H1 (cell line): ENCODE data around the gene NOTCH2. TPM values are rescaled to one million over a fixed set of nuclear protein-coding genes. Genes with fewer than 3 reads are reported as not detected.

ENCODE experiments used
- CTCF ChIA-PET: fragments of 300-600 bp; sonication (Branson Sonifier 250); formaldehyde crosslinking; loops from one replicate; lab custom pipeline; 2021; ENCODE audit not compliant: partially characterized antibody; lab: Charles Lee
- POLR2A ChIA-PET: fragments of 300-600 bp; sonication (Branson Sonifier 250); formaldehyde crosslinking; loops from one replicate; lab custom pipeline; 2021; ENCODE audit warnings: inconsistent platforms; ENCODE audit not compliant: partially characterized antibody; lab: Charles Lee
- DNase-seq, 2 experiments: peaks; one replicate each; pipeline versions ENCODE4 v3.0.0 to v3.0.0-alpha.2; 2010 to 2022; ENCODE audit warnings: low spot score in 2 of 2, low read depth in 1 of 2, mixed read lengths in 1 of 2
- FAIRE-seq: peaks from 2 replicates; lab custom pipeline; 2011; peaks lifted over from hg19 to GRCh38; lab: Jason Lieb, UNC
- H2AFZ ChIP-seq: 2 replicates; pipeline ENCODE4 v1.8.1; 2012; ENCODE audit warnings: low read length, inconsistent platforms
- H2AK5ac ChIP-seq: 2 replicates; pipeline ENCODE4 v1.6.1; 2013; ENCODE audit warnings: low read depth, low read length
- H2BK120ac ChIP-seq: replicated peaks from 2 replicates; pipeline ENCODE3; 2013; ENCODE audit warnings: low read depth, low read length, inconsistent platforms
- H2BK12ac ChIP-seq: 2 replicates; pipeline ENCODE4 v1.6.1; 2013; ENCODE audit warnings: low read depth, low read length
- H2BK15ac ChIP-seq: 2 replicates; pipeline ENCODE4 v1.6.1; 2013; ENCODE audit warnings: low read length
- H2BK20ac ChIP-seq: 2 replicates; pipeline ENCODE4 v1.6.1; 2013; ENCODE audit warnings: low read length
- H2BK5ac ChIP-seq: 2 replicates; pipeline ENCODE4 v1.6.1; 2013; ENCODE audit warnings: low read depth, low read length
- H3K14ac ChIP-seq: 2 replicates; pipeline ENCODE4 v1.6.1; 2013; ENCODE audit warnings: inconsistent platforms; ENCODE audit not compliant: insufficient read length
- H3K18ac ChIP-seq: 2 replicates; pipeline ENCODE4 v1.6.1; 2013; ENCODE audit warnings: low read length; ENCODE audit errors: extremely low read depth
- H3K23ac ChIP-seq: 2 replicates; pipeline ENCODE4 v1.6.1; 2013; ENCODE audit warnings: inconsistent platforms; ENCODE audit not compliant: insufficient read length
- H3K23me2 ChIP-seq: 2 replicates; pipeline ENCODE4 v1.6.1; 2013; ENCODE audit warnings: low read depth, low read length
- H3K27ac ChIP-seq: 2 replicates; pipeline ENCODE4 v1.6.1; 2011; ENCODE audit warnings: low read depth, low read length, inconsistent platforms
- H3K27me3 ChIP-seq, 4 experiments: replicated peaks in 1 of 4; 1 replicate in 1 of 4; 2 replicates in 3 of 4; pipeline versions ENCODE4 v1.6.1 to v1.8.1; 2011 to 2013; ENCODE audit warnings: low read length in 3 of 4, mild to moderate bottlenecking in 3 of 4, inconsistent platforms in 2 of 4, mixed read lengths in 2 of 4, moderate library complexity in 1 of 4; ENCODE audit not compliant: control insufficient read depth in 3 of 4, insufficient read depth in 3 of 4; ENCODE audit errors: extremely low read depth in 1 of 4
- H3K36me3 ChIP-seq, 4 experiments: 2 replicates each; pipeline versions ENCODE4 v1.6.1 to v1.8.1; 2011 to 2013; ENCODE audit warnings: mild to moderate bottlenecking in 4 of 4, low read length in 3 of 4, moderate library complexity in 2 of 4, control low read depth in 1 of 4, inconsistent platforms in 1 of 4; ENCODE audit not compliant: insufficient read depth in 4 of 4, control insufficient read depth in 2 of 4
- H3K4ac ChIP-seq: replicated peaks from 2 replicates; pipeline ENCODE3; 2013; ENCODE audit warnings: low read length, low read depth, mixed read lengths, inconsistent platforms; ENCODE audit not compliant: insufficient read length
- H3K4me1 ChIP-seq, 4 experiments: replicated peaks in 1 of 4; 1 replicate in 1 of 4; 2 replicates in 3 of 4; pipeline versions ENCODE4 v1.6.1 to v1.8.1; 2011 to 2013; ENCODE audit warnings: low read length in 3 of 4, inconsistent platforms in 2 of 4, mixed read lengths in 1 of 4; ENCODE audit not compliant: insufficient read depth in 4 of 4, control insufficient read depth in 3 of 4
- H3K4me2 ChIP-seq, 2 experiments: 2 replicates each; pipeline versions ENCODE4 v1.6.1 to v1.8.1; 2011 to 2013; ENCODE audit warnings: low read depth in 2 of 2, low read length in 2 of 2, control low read depth in 1 of 2, inconsistent platforms in 1 of 2, mild to moderate bottlenecking in 1 of 2; ENCODE audit not compliant: insufficient read depth in 1 of 2
- H3K4me3 ChIP-seq, 4 experiments: fragments of 200-600, 300-600 bp in 1 of 4; sonication (generic), shearing (Covaris generic), sonication (Bioruptor Twin) in 1 of 4; 2 replicates each; pipeline versions ENCODE4 v1.5.1 to v1.8.1; 2011 to 2016; ENCODE audit warnings: low read length in 4 of 4, low read depth in 3 of 4, control low read depth in 2 of 4, inconsistent platforms in 2 of 4, mild to moderate bottlenecking in 2 of 4, mixed read lengths in 1 of 4, moderate library complexity in 1 of 4; ENCODE audit not compliant: insufficient read depth in 2 of 4; ENCODE audit errors: extremely low read depth in 1 of 4
- H3K56ac ChIP-seq: replicated peaks from 2 replicates; pipeline ENCODE3; 2013; ENCODE audit warnings: low read depth, mild to moderate bottlenecking, mixed read lengths, low read length, inconsistent platforms; ENCODE audit not compliant: insufficient read length
- H3K79me1 ChIP-seq: 2 replicates; pipeline ENCODE4 v1.6.1; 2013; ENCODE audit warnings: low read depth, low read length, control low read depth
- H3K79me2 ChIP-seq, 2 experiments: 2 replicates each; pipeline versions ENCODE4 v1.6.1 to v1.8.1; 2012 to 2013; ENCODE audit warnings: low read length in 2 of 2, mild to moderate bottlenecking in 2 of 2, inconsistent platforms in 1 of 2; ENCODE audit not compliant: insufficient read depth in 2 of 2, control insufficient read depth in 1 of 2
- H3K9ac ChIP-seq, 4 experiments: replicated peaks in 1 of 4; 1 replicate in 1 of 4; 2 replicates in 3 of 4; pipeline versions ENCODE4 v1.6.1 to v1.8.1; 2011 to 2013; ENCODE audit warnings: low read depth in 3 of 4, low read length in 3 of 4, control low read depth in 2 of 4, mild to moderate bottlenecking in 2 of 4, moderate library complexity in 2 of 4, inconsistent platforms in 1 of 4; ENCODE audit errors: extremely low read depth in 1 of 4
- H3K9me3 ChIP-seq, 2 experiments: 2 replicates each; pipeline versions ENCODE4 v1.6.1 to v1.8.1; 2012 to 2013; ENCODE audit warnings: mild to moderate bottlenecking in 2 of 2, moderate library complexity in 2 of 2, control low read depth in 1 of 2, inconsistent platforms in 1 of 2, low read depth in 1 of 2, low read length in 1 of 2, mixed read lengths in 1 of 2; ENCODE audit not compliant: insufficient read depth in 2 of 2
- H4K20me1 ChIP-seq, 2 experiments: replicated peaks in 1 of 2; 2 replicates each; pipeline versions ENCODE3 to v1.8.1; 2011 to 2013; ENCODE audit warnings: inconsistent platforms in 2 of 2, low read length in 2 of 2, mild to moderate bottlenecking in 1 of 2; ENCODE audit not compliant: insufficient read depth in 2 of 2, control insufficient read depth in 1 of 2
- H4K5ac ChIP-seq: 2 replicates; pipeline ENCODE4 v1.6.1; 2013; ENCODE audit warnings: low read length, low read depth, mixed read lengths, inconsistent platforms; ENCODE audit not compliant: insufficient read length
- H4K8ac ChIP-seq: 2 replicates; pipeline ENCODE4 v1.8.0; 2013; ENCODE audit warnings: mild to moderate bottlenecking, moderate library complexity, low read length, inconsistent platforms; ENCODE audit not compliant: insufficient read depth; ENCODE audit errors: extremely low read depth
- H4K91ac ChIP-seq: replicated peaks from 2 replicates; pipeline ENCODE3; 2013; ENCODE audit warnings: low read length, mixed read lengths, inconsistent platforms; ENCODE audit not compliant: insufficient read length
- EP300 ChIP-seq, 2 experiments: IDR thresholded peaks; 1 replicate in 1 of 2; 2 replicates in 1 of 2; pipeline ENCODE4 v1.6.1; 2011 to 2012; ENCODE audit warnings: low read depth in 2 of 2, low read length in 2 of 2, mild to moderate bottlenecking in 2 of 2, borderline replicate concordance in 1 of 2, inconsistent platforms in 1 of 2, moderate library complexity in 1 of 2
- HDAC6 ChIP-seq: IDR thresholded peaks from one replicate; pipeline ENCODE4 v1.7.1; 2012; ENCODE audit warnings: low read depth, mild to moderate bottlenecking, inconsistent platforms, low read length, moderate library complexity
- JUND ChIP-seq: IDR thresholded peaks from 2 replicates; pipeline ENCODE4 v1.6.1; 2011; ENCODE audit warnings: mild to moderate bottlenecking, improper control_type of control experiment, low read length
- KDM1A ChIP-seq: fragments of 200-600, 300-600 bp; sonication (generic); IDR thresholded peaks from 2 replicates; pipeline ENCODE4 v1.7.1; 2016; ENCODE audit warnings: mild to moderate bottlenecking, low read length, borderline replicate concordance
- KDM4A ChIP-seq: IDR thresholded peaks from one replicate; pipeline ENCODE4 v1.7.1; 2012; ENCODE audit warnings: low read depth, mild to moderate bottlenecking, moderate library complexity, low read length, inconsistent platforms; ENCODE audit not compliant: severe bottlenecking
- POU5F1 ChIP-seq: IDR thresholded peaks from 2 replicates; pipeline ENCODE4 v1.6.1; 2011; ENCODE audit warnings: low read depth, mild to moderate bottlenecking, low read length, moderate library complexity
- RXRA ChIP-seq: IDR thresholded peaks from 2 replicates; pipeline ENCODE4 v1.6.1; 2011; ENCODE audit warnings: low read depth, mild to moderate bottlenecking, low read length, moderate library complexity; ENCODE audit not compliant: insufficient read depth
- TEAD4 ChIP-seq: IDR thresholded peaks from 2 replicates; pipeline ENCODE4 v1.6.1; 2012; ENCODE audit warnings: low read depth, low read length, inconsistent platforms, mixed read lengths
- WGBS, 2 experiments: shearing (Covaris generic) in 1 of 2; methylation state at CpG; one replicate each; pipeline versions ENCODE4 v1.1.6 to v1.1.7; 2013 to 2015; ENCODE audit warnings: low lambda C conversion rate in 2 of 2, mixed read lengths in 2 of 2, inconsistent platforms in 1 of 2, low coverage in 1 of 2, missing lambda C conversion rate in 1 of 2; ENCODE audit not compliant: insufficient replicate concordance in 2 of 2, insufficient coverage in 1 of 2, insufficient read length in 1 of 2; ENCODE audit errors: extremely low coverage in 1 of 2, missing lambda C conversion rate in 1 of 2; 5-methylcytosine and 5-hydroxymethylcytosine counted together
- polyA plus RNA-seq, 7 experiments: library from polyadenylated mRNA; depleted of rRNA in 3 of 7; stranded (reverse) in 5 of 7; unstranded in 2 of 7; fragments of >200 nt in 5 of 7; fragments of 200-250 nt in 2 of 7; gene quantifications; 1 replicate in 5 of 7; 2 replicates in 1 of 7; 4 replicates in 1 of 7; pipeline versions ENCODE4 v1.2.1 to v1.2.3, GENCODE V29; 2011 to 2013; ENCODE audit warnings: missing spikeins in 2 of 7, mixed read lengths in 2 of 7
- total RNA-seq: library from RNA; stranded (reverse); fragmentation: NEBNext Ultra II Directional; extraction: Animal tissue kit (Norgen Biotek cat#: 25700); gene quantifications from 2 replicates; pipeline ENCODE4 v1.2.1, GENCODE V29; 2021
- TF ChIP-seq, protein P1 (sequence below), 3 experiments: IDR thresholded peaks; 1 replicate in 2 of 3; 2 replicates in 1 of 3; pipeline versions ENCODE4 v1.5.1 to v1.6.1; 2011; ENCODE audit warnings: low read length in 3 of 3, mild to moderate bottlenecking in 3 of 3, inconsistent platforms in 2 of 3, low read depth in 1 of 3, moderate library complexity in 1 of 3; ENCODE audit not compliant: insufficient read depth in 1 of 3; ENCODE audit errors: control extremely low read depth in 1 of 3

NOTCH2 gene
- total and polyA plus RNA-seq, 2 of the 8 experiments (the other 6 are each of a cell fraction or from before 2014, with no cell fraction given), result 17.7 to 63.0 TPM

DNA sequence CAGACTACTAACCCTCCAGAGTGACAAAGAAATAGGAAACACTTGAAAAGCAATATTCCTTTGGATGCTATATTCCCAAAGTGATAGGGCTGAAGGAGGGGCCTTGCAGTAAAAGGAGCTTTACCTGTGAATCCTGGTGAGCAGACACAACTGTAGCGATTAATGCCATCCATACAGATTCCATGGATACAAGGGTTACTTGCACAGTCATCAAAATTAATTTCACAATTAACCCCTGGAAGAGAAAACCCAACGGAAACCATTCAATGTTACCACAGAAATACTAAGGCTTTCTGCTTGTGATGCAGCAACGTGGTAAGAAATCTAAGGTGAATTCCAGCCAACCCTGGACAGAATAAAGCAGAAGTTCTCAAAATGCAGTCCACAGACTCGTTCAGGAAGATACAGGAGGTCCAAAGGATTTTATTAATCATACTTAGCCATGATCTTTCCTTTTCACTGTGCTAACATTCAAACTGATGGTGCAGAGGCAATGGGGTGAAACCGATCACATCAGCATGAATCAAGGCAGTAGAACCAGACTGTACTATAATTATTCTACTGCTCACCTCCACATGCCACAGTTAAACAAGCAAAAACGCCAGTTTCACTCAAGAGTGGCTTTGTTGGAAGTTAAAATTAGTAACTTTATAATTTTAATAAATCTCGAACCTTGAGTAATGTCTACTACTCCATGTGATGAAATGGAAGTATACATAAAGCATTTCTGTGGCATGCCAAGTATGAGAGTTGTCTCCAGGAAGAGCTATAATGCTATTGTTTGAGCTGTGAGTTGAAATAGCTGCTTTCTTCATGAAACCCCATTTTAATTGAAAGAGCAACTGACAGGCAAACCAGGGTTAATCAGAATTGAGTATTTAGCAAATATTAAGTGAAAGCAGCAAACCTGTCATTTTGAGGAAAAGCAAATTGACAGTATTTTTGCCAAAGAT, 109.9 kb downstream of the NOTCH2 start:
- no peak for FAIRE-seq
- CTCF ChIA-PET, result interaction anchor here (1.3 to 1.7 kb wide), 2 partner anchors 11 to 295 kb away, joined by 3 to 6 read pairs; no protein-coding TSS in a partner anchor
- TF ChIP-seq KDM4A (no peak), EP300 (IDR thresholded peaks at IDR 0.05; ENCODE audit: borderline replicate concordance in 1 of 2, low read depth in 2 of 2, low read length in 2 of 2) (no peak), KDM1A (no peak), HDAC6 (no peak), JUND (no peak), TEAD4 (no peak), RXRA (no peak), POU5F1 (no peak)
- TF ChIP-seq, protein P1, sequence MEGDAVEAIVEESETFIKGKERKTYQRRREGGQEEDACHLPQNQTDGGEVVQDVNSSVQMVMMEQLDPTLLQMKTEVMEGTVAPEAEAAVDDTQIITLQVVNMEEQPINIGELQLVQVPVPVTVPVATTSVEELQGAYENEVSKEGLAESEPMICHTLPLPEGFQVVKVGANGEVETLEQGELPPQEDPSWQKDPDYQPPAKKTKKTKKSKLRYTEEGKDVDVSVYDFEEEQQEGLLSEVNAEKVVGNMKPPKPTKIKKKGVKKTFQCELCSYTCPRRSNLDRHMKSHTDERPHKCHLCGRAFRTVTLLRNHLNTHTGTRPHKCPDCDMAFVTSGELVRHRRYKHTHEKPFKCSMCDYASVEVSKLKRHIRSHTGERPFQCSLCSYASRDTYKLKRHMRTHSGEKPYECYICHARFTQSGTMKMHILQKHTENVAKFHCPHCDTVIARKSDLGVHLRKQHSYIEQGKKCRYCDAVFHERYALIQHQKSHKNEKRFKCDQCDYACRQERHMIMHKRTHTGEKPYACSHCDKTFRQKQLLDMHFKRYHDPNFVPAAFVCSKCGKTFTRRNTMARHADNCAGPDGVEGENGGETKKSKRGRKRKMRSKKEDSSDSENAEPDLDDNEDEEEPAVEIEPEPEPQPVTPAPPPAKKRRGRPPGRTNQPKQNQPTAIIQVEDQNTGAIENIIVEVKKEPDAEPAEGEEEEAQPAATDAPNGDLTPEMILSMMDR (IDR thresholded peaks at IDR 0.05; ENCODE audit: control extremely low read depth in 1 of 3, insufficient read depth in 1 of 3, low read depth in 1 of 3, low read length in 3 of 3), result no peak

More for the DNA sequence above, 109.9 kb downstream of the NOTCH2 start:
- DNase-seq, result no peak
- Histone ChIP-seq H3K9ac (no peak overlapping the region), H2BK5ac (no peak overlapping the region), H3K4me3 (no peak overlapping the region), H2AFZ (no peak overlapping the region), H3K14ac (no peak overlapping the region), H3K27ac (no peak overlapping the region), H3K23ac (no peak overlapping the region), H4K8ac (no peak overlapping the region), H3K56ac (no peak overlapping the region), H3K27me3 (no peaks in the 10 kb centered on the region), H3K4ac (no peak overlapping the region), H3K9me3 (no peaks in the 10 kb centered on the region), H3K36me3 (peaks cover 0 to 4% (median 1%) of the 10 kb centered on the region in 4 experiments; a peak in 3 of 8 replicates), H4K20me1 (peaks cover 1 to 2% of the 10 kb centered on the region in 2 experiments), H3K23me2 (no peaks in the 10 kb centered on the region; the same call in 1 of the 2 replicates), H2BK12ac (no peak overlapping the region), H4K5ac (no peak overlapping the region), H3K4me1 (no peaks in the 10 kb centered on the region), H3K79me1 (no peaks in the 10 kb centered on the region), H2BK15ac (no peak overlapping the region), H4K91ac (no peak overlapping the region), H3K4me2 (no peak overlapping the region), H2BK120ac (no peak overlapping the region), H2AK5ac (no peak overlapping the region), H3K79me2 (no peaks in the 10 kb centered on the region), H2BK20ac (no peak overlapping the region), H3K18ac (no peak overlapping the region)
- POLR2A ChIA-PET, result no interaction called here
- 87% methylated on average over 7 of the region's 7 CpGs; no CpG with 5 or more reads in 1 of the 2 experiments for WGBS, 2 experiments
